ENCODE measurements around the gene TRIB2.

The TRIB2 gene

GRCh38 chr2:12761104-12761503 is 44.4 kb downstream of the TRIB2 start:
- H3K27ac ChIP-seq (ENCODE audit: low read length): no peak overlapping the region
- no peak overlapping the region for H3K4me3 ChIP-seq (ENCODE audit: low read depth in 1 of 2, low read length in 2 of 2)
- no peaks in the 10 kb centered on the region for H3K27me3 ChIP-seq (ENCODE audit: low read depth, low read length)
- no peaks in the 10 kb centered on the region for H3K36me3 ChIP-seq (ENCODE audit: control insufficient read depth in 1 of 2, insufficient read depth in 2 of 2, low read length in 2 of 2)
- H3K9me3 ChIP-seq (ENCODE audit: control insufficient read depth in 1 of 2, low read length in 2 of 2): peaks cover 0 to 2% of the 10 kb centered on the region in 2 donors
- H3K4me1 ChIP-seq (ENCODE audit: control insufficient read depth in 1 of 2, insufficient read depth in 2 of 2, low read length in 2 of 2): peaks cover 4% of the 10 kb centered on the region in 2 donors

DNA sequence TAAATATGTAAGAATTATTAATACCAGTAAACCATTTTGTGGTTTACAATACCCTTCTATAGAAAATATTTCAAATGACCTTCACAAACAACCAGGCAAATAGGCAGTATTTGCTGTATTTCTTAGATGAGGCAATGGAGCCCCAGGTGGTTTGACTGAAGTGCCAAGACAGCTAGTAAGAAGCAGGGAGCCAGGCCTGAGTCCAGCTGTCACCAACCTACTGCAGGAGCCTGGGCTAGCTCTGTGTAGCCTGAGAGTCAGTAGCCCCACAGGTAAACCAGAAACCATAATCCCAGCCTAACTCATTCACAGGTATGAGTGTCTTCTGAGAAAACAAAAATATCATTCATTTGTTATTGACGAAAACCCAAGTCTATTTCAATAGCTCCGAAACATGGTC is 45.6 kb downstream of the TRIB2 start:
- H3K9me3 ChIP-seq (ENCODE audit: control insufficient read depth in 1 of 2, low read length in 2 of 2): peaks cover 0 to 2% of the 10 kb centered on the region in 2 donors
- peaks cover 4% of the 10 kb centered on the region in 2 donors for H3K4me1 ChIP-seq (ENCODE audit: control insufficient read depth in 1 of 2, insufficient read depth in 2 of 2, low read length in 2 of 2)
- no peaks in the 10 kb centered on the region for H3K27me3 ChIP-seq (ENCODE audit: low read depth, low read length)
- no peak overlapping the region for H3K4me3 ChIP-seq (ENCODE audit: low read depth in 1 of 2, low read length in 2 of 2)
- no peaks in the 10 kb centered on the region for H3K36me3 ChIP-seq (ENCODE audit: control insufficient read depth in 1 of 2, insufficient read depth in 2 of 2, low read length in 2 of 2)
- H3K27ac ChIP-seq (ENCODE audit: low read length): no peak overlapping the region

- Histone ChIP-seq H3K9me3 (ENCODE audit: control insufficient read depth in 1 of 2, low read length in 2 of 2) (peaks cover 0 to 2% of the 10 kb centered on the region in 2 donors), H3K4me1 (ENCODE audit: control insufficient read depth in 1 of 2, insufficient read depth in 2 of 2, low read length in 2 of 2) (peaks cover 4% of the 10 kb centered on the region in 2 donors), H3K27ac (ENCODE audit: low read length) (no peak overlapping the region), H3K36me3 (ENCODE audit: control insufficient read depth in 1 of 2, insufficient read depth in 2 of 2, low read length in 2 of 2) (no peaks in the 10 kb centered on the region), H3K4me3 (ENCODE audit: low read depth in 1 of 2, low read length in 2 of 2) (no peak overlapping the region), H3K27me3 (ENCODE audit: low read depth, low read length) (no peaks in the 10 kb centered on the region)
Observed at GRCh38 chr2:12762976-12763375, 46.2 kb downstream of the TRIB2 start.

DNA sequence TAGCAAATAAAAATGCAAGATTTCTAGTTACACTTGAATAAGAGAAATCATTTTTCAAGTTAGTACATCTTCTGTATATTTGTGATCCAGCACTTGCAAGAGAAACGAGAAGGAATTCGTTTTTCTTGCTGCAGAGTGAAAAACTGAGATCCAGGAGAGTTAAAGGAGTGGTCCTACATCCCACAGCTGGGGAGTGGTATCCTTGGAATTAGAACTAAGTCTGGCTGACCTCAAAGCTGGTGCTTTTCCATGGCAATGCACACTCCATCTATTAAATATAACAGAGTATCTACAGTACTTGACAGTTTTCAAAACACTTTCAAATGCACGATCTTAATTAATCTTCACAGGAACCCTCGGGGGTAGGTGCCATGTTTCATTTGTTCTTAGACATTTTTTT is 46.8 kb downstream of the TRIB2 start:
- Histone ChIP-seq H3K36me3 (ENCODE audit: control insufficient read depth in 1 of 2, insufficient read depth in 2 of 2, low read length in 2 of 2) (no peaks in the 10 kb centered on the region), H3K9me3 (ENCODE audit: control insufficient read depth in 1 of 2, low read length in 2 of 2) (peaks cover 0 to 2% of the 10 kb centered on the region in 2 donors), H3K27ac (ENCODE audit: low read length) (no peak overlapping the region), H3K4me1 (ENCODE audit: control insufficient read depth in 1 of 2, insufficient read depth in 2 of 2, low read length in 2 of 2) (peaks cover 4% of the 10 kb centered on the region in 2 donors), H3K4me3 (ENCODE audit: low read depth in 1 of 2, low read length in 2 of 2) (no peak overlapping the region), H3K27me3 (ENCODE audit: low read depth, low read length) (no peaks in the 10 kb centered on the region)

DNA sequence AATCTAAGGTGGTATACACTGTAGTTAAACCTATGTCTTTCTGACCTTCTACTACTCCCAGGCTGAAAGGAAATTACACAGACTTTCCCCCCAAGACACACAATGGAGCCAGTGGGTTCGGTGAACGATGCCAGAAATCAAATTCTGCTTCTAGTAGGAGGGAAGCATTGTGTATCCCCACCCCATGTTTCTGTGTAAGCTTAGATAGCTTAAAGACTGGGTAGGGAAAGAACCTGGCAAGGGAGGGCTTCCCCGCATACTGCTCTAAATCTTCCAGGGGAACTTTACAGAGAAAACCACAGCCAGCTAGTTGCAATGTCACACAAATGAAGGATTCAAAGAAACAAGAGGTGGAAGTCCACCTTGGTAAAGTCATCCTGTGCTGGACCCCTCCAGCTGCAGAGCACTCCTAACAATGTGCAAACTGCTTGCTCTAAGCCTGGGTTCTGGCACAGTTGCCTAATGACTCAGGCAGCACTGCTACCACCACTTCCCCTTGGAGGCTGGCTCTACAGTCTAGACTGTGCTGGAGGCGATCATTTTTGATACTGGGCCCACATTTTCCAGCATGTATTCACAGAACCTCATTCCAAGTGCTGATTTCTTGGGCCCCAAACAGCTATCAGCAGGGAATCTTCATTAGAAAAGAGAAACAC is 47.5 kb downstream of the TRIB2 start:
- H3K27ac ChIP-seq (ENCODE audit: low read length): no peak overlapping the region
- no peaks in the 10 kb centered on the region for H3K27me3 ChIP-seq (ENCODE audit: low read depth, low read length)
- peaks cover 0 to 2% of the 10 kb centered on the region in 2 donors for H3K9me3 ChIP-seq (ENCODE audit: control insufficient read depth in 1 of 2, low read length in 2 of 2)
- no peaks in the 10 kb centered on the region for H3K36me3 ChIP-seq (ENCODE audit: control insufficient read depth in 1 of 2, insufficient read depth in 2 of 2, low read length in 2 of 2)
- H3K4me1 ChIP-seq (ENCODE audit: control insufficient read depth in 1 of 2, insufficient read depth in 2 of 2, low read length in 2 of 2): peaks cover under 1 to 4% of the 10 kb centered on the region in 2 donors
- H3K4me3 ChIP-seq (ENCODE audit: low read depth in 1 of 2, low read length in 2 of 2): no peak overlapping the region

- H3K4me3 ChIP-seq (ENCODE audit: low read depth in 1 of 2, low read length in 2 of 2): no peak overlapping the region
Observed at GRCh38 chr2:12764849-12765605, 48.3 kb downstream of the TRIB2 start.

DNA sequence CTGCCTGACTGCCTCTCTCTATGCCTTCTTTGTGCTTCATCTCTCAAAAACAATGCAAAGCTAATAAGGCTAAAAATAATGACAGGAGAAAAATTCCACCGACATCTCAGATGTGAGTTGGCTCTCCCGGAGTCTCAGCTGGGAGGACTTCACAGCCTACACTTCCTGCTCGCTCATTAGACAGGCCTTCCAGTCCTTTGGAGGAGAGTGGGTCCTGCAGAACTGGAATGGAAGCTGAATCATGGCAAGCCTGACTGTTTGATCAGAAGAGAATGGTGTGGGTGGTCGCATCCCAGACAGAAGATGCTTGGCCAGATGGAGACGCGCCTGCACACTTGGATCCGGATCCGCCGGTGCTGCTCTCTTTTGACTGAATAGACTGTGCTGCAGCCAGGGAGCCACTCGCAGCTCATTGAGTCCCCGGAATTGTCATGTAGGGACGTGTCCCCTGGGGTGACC is 49.7 kb downstream of the TRIB2 start:
- Histone ChIP-seq H3K27me3 (ENCODE audit: low read depth, low read length) (no peaks in the 10 kb centered on the region), H3K36me3 (ENCODE audit: control insufficient read depth in 1 of 2, insufficient read depth in 2 of 2, low read length in 2 of 2) (no peaks in the 10 kb centered on the region), H3K27ac (ENCODE audit: low read length) (no peak overlapping the region), H3K4me3 (ENCODE audit: low read depth in 1 of 2, low read length in 2 of 2) (no peak overlapping the region), H3K9me3 (ENCODE audit: control insufficient read depth in 1 of 2, low read length in 2 of 2) (peaks cover 0 to 2% of the 10 kb centered on the region in 2 donors), H3K4me1 (ENCODE audit: control insufficient read depth in 1 of 2, insufficient read depth in 2 of 2, low read length in 2 of 2) (no peaks in the 10 kb centered on the region)

More at GRCh38 chr2:12764849-12765605, 48.3 kb downstream of the TRIB2 start:
- Histone ChIP-seq H3K27me3 (ENCODE audit: low read depth, low read length) (no peaks in the 10 kb centered on the region), H3K36me3 (ENCODE audit: control insufficient read depth in 1 of 2, insufficient read depth in 2 of 2, low read length in 2 of 2) (no peaks in the 10 kb centered on the region), H3K4me1 (ENCODE audit: control insufficient read depth in 1 of 2, insufficient read depth in 2 of 2, low read length in 2 of 2) (no peaks in the 10 kb centered on the region), H3K9me3 (ENCODE audit: control insufficient read depth in 1 of 2, low read length in 2 of 2) (peaks cover 0 to 2% of the 10 kb centered on the region in 2 donors), H3K27ac (ENCODE audit: low read length) (no peak overlapping the region)

DNA sequence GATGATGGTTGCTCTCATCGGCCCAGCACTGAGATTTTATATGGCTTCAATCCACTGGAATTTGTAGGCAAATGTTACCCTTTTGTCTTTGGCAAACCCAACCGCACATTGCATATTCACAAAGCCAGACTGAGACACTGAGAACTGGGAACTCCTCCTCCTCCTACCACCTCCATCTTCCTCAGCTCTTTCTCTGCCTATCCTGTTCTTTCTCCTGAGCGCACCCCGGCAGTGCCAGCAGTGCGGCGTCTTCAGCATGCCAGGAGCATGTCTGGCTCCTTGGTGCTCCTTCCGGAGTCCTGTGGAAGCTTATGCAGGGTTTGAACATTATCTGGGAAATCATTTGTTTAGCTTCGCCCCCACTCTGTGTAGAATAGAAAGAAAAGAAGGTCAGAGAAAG is 50.8 kb downstream of the TRIB2 start:
- Histone ChIP-seq H3K36me3 (ENCODE audit: control insufficient read depth in 1 of 2, insufficient read depth in 2 of 2, low read length in 2 of 2) (no peaks in the 10 kb centered on the region), H3K9me3 (ENCODE audit: control insufficient read depth in 1 of 2, low read length in 2 of 2) (peaks cover 0 to 2% of the 10 kb centered on the region in 2 donors), H3K27me3 (ENCODE audit: low read depth, low read length) (no peaks in the 10 kb centered on the region), H3K4me3 (ENCODE audit: low read depth in 1 of 2, low read length in 2 of 2) (no peak overlapping the region), H3K4me1 (ENCODE audit: control insufficient read depth in 1 of 2, insufficient read depth in 2 of 2, low read length in 2 of 2) (no peaks in the 10 kb centered on the region), H3K27ac (ENCODE audit: low read length) (no peak overlapping the region)

GRCh38 chr2:12767996-12768624 is 51.4 kb downstream of the TRIB2 start:
- Histone ChIP-seq H3K36me3 (ENCODE audit: control insufficient read depth in 1 of 2, insufficient read depth in 2 of 2, low read length in 2 of 2) (no peaks in the 10 kb centered on the region), H3K4me3 (ENCODE audit: low read depth in 1 of 2, low read length in 2 of 2) (no peak overlapping the region), H3K9me3 (ENCODE audit: control insufficient read depth in 1 of 2, low read length in 2 of 2) (peaks cover 0 to 2% of the 10 kb centered on the region in 2 donors), H3K27me3 (ENCODE audit: low read depth, low read length) (no peaks in the 10 kb centered on the region), H3K4me1 (ENCODE audit: control insufficient read depth in 1 of 2, insufficient read depth in 2 of 2, low read length in 2 of 2) (no peaks in the 10 kb centered on the region), H3K27ac (ENCODE audit: low read length) (no peak overlapping the region)

GRCh38 chr2:12769492-12770105 is 52.9 kb downstream of the TRIB2 start:
- H3K4me3 ChIP-seq (ENCODE audit: low read depth in 1 of 2, low read length in 2 of 2): no peak overlapping the region
- H3K9me3 ChIP-seq (ENCODE audit: control insufficient read depth in 1 of 2, low read length in 2 of 2): no peaks in the 10 kb centered on the region
- H3K4me1 ChIP-seq (ENCODE audit: control insufficient read depth in 1 of 2, insufficient read depth in 2 of 2, low read length in 2 of 2): no peaks in the 10 kb centered on the region
- H3K27me3 ChIP-seq (ENCODE audit: low read depth, low read length): no peaks in the 10 kb centered on the region
- H3K36me3 ChIP-seq (ENCODE audit: control insufficient read depth in 1 of 2, insufficient read depth in 2 of 2, low read length in 2 of 2): no peaks in the 10 kb centered on the region
- no peak overlapping the region for H3K27ac ChIP-seq (ENCODE audit: low read length)

Data from muscle layer of duodenum (tissue), 2 donors.